MM.1S (cell line): Measurements from ENCODE around the gene APLP2.

Experiments used
- DNase-seq: peaks from one replicate; pipeline ENCODE4 v3.0.0-alpha.2; 2015
- H2AFZ ChIP-seq: fragments of 300-600 bp; sonication (generic); 2 replicates; pipeline ENCODE4 v1.6.0; 2016; ENCODE audit warnings: antibody characterized with exemption, low read length
- H3F3A ChIP-seq: fragments of 300-600 bp; sonication (generic); 2 replicates; pipeline ENCODE4 v1.6.1; 2016; ENCODE audit warnings: mild to moderate bottlenecking, antibody characterized with exemption, low read length, moderate library complexity, mixed read lengths; ENCODE audit not compliant: insufficient read depth
- H3K27ac ChIP-seq: fragments of 300-600 bp; sonication (generic); 2 replicates; pipeline ENCODE4 v1.5.1; 2016; ENCODE audit warnings: mild to moderate bottlenecking, low read length
- H3K27me3 ChIP-seq: fragments of 300-600 bp; sonication (generic); replicated peaks from 2 replicates; pipeline ENCODE4 v1.6.0; 2016; ENCODE audit warnings: low read length; ENCODE audit not compliant: insufficient read depth
- H3K36me3 ChIP-seq: fragments of 300-600 bp; sonication (generic); replicated peaks from 2 replicates; pipeline ENCODE4 v1.6.1; 2016; ENCODE audit warnings: mild to moderate bottlenecking, low read length, mixed read lengths; ENCODE audit not compliant: insufficient read depth
- H3K4me1 ChIP-seq: fragments of 300-600 bp; sonication (generic); 2 replicates; pipeline ENCODE4 v1.6.1; 2016; ENCODE audit warnings: low read length, mixed read lengths
- H3K4me2 ChIP-seq: fragments of 300-600 bp; sonication (generic); 2 replicates; pipeline ENCODE4 v1.6.0; 2016; ENCODE audit warnings: low read depth, low read length
- H3K4me3 ChIP-seq: fragments of 300-600 bp; sonication (generic); 2 replicates; pipeline ENCODE4 v1.5.1; 2016; ENCODE audit warnings: low read length, mixed read lengths
- H3K79me2 ChIP-seq: fragments of 300-600 bp; sonication (generic); 2 replicates; pipeline ENCODE4 v1.6.1; 2016; ENCODE audit warnings: mixed run types, low read length, mixed read lengths
- H3K9ac ChIP-seq: fragments of 300-600 bp; sonication (generic); 2 replicates; pipeline ENCODE4 v1.6.1; 2016; ENCODE audit warnings: low read length, mixed read lengths
- H3K9me2 ChIP-seq: fragments of 300-600 bp; sonication (generic); replicated peaks from 2 replicates; pipeline ENCODE4 v1.6.1; 2016; ENCODE audit warnings: mild to moderate bottlenecking, low read length, mixed read lengths; ENCODE audit not compliant: insufficient read depth
- H3K9me3 ChIP-seq: fragments of 300-600 bp; sonication (generic); replicated peaks from 2 replicates; pipeline ENCODE4 v1.6.1; 2016; ENCODE audit warnings: mild to moderate bottlenecking, low read length, mixed read lengths; ENCODE audit not compliant: insufficient read depth
- H4K20me1 ChIP-seq: fragments of 300-600 bp; sonication (generic); 2 replicates; pipeline ENCODE4 v1.6.1; 2016; ENCODE audit warnings: mild to moderate bottlenecking, low read length, moderate library complexity, mixed read lengths; ENCODE audit not compliant: insufficient read depth
- EZH2 ChIP-seq: fragments of 300-600 bp; sonication (generic); optimal IDR thresholded peaks from 2 replicates; pipeline ENCODE3; 2017; ENCODE audit warnings: low read depth, mild to moderate bottlenecking, antibody characterized with exemption, low read length, mixed read lengths
- EZH2phosphoT487 ChIP-seq: fragments of 300-600 bp; sonication (generic); IDR thresholded peaks from 2 replicates; pipeline ENCODE4 v1.6.1; 2018; ENCODE audit warnings: antibody characterized with exemption, low read length
- TF ChIP-seq, protein P1 (sequence below): fragments of 300-600 bp; sonication (generic); IDR thresholded peaks from 2 replicates; pipeline ENCODE4 v1.5.1; 2016; ENCODE audit warnings: antibody characterized with exemption, low read length, mixed read lengths

Gene APLP2

DNA sequence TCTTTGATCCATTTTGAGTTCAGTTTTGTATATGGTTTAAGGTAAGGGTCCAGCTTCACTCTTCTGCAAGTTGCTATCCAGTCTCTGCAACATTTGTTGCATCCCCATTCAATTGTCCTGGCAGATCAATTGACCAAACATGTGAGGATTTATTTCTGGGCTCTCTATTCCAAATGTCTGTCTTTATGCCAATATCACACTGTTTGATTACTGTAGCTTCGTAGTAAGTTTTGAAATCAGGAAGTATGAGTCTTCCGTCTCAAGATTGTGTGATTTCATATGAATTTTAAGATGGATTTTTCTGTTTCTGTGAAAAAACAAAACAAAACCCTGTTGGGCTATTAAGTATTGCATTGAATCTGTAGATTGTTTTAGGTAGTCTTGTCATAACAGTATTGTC is 17.0 kb downstream of the APLP2 start:
- DNase-seq: no peak
- no peaks in the 10 kb centered on the region for H3K27me3 ChIP-seq
- H3K4me1 ChIP-seq: no peaks in the 10 kb centered on the region

DNA sequence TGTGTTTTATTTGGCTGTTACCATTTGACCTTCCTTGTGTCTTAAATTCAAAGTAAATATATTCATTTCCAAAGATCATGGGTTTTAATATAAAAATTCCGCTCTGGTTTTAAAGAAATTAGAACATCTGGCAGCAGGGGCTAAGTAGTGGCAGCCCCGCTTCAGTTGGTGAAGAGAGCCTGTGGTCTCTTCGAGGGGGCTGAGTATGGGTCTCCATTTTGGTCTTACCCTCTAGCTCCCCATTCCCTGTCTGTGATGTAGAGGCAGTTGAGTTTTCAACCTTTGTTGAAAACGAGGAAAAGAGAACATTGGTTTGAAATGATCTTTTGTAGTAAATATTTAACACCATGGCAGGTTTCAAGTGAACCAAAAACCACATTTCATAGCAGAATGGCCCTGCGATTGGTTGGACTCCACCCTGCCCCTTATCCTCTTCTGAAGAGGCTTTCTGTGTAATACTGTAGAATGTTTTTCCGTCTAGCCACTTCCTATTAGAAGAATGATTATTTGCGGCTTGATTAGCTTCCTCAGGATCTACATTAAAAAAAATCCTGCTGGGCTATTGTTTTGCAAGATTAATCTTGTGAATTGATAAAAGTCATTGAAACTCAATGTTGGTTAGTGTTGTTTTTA is 17.7 kb downstream of the APLP2 start:
- no peaks in the 10 kb centered on the region for H3K9me2 ChIP-seq
- H3K36me3 ChIP-seq: no peaks in the 10 kb centered on the region
- no peaks in the 10 kb centered on the region for H3K4me1 ChIP-seq
- H3K27me3 ChIP-seq: no peaks in the 10 kb centered on the region
- no peaks in the 10 kb centered on the region for H3K79me2 ChIP-seq
- no peak overlapping the region for H3K4me3 ChIP-seq
- DNase-seq: no peak
- H4K20me1 ChIP-seq: no peaks in the 10 kb centered on the region
- no peak overlapping the region for H3K9ac ChIP-seq
- H3K27ac ChIP-seq: no peak overlapping the region
- no peaks in the 10 kb centered on the region for H3K9me3 ChIP-seq
- no peak overlapping the region for H3K4me2 ChIP-seq
- TF ChIP-seq EZH2phosphoT487 (no peak), EZH2 (no peak)
- TF ChIP-seq, protein P1, sequence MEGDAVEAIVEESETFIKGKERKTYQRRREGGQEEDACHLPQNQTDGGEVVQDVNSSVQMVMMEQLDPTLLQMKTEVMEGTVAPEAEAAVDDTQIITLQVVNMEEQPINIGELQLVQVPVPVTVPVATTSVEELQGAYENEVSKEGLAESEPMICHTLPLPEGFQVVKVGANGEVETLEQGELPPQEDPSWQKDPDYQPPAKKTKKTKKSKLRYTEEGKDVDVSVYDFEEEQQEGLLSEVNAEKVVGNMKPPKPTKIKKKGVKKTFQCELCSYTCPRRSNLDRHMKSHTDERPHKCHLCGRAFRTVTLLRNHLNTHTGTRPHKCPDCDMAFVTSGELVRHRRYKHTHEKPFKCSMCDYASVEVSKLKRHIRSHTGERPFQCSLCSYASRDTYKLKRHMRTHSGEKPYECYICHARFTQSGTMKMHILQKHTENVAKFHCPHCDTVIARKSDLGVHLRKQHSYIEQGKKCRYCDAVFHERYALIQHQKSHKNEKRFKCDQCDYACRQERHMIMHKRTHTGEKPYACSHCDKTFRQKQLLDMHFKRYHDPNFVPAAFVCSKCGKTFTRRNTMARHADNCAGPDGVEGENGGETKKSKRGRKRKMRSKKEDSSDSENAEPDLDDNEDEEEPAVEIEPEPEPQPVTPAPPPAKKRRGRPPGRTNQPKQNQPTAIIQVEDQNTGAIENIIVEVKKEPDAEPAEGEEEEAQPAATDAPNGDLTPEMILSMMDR: no peak
- H2AFZ ChIP-seq: no peak overlapping the region
- no peaks in the 10 kb centered on the region for H3F3A ChIP-seq

More for the DNA sequence above, 17.0 kb downstream of the APLP2 start:
- no peaks in the 10 kb centered on the region for H3K36me3 ChIP-seq
- H3K9me2 ChIP-seq: no peaks in the 10 kb centered on the region
- H4K20me1 ChIP-seq: no peaks in the 10 kb centered on the region
- H3K9ac ChIP-seq: no peak overlapping the region
- TF ChIP-seq, protein P1: no peak
- TF ChIP-seq EZH2: no peak
- no peak for TF ChIP-seq EZH2phosphoT487
- H3K27ac ChIP-seq: no peak overlapping the region
- no peak overlapping the region for H3K4me3 ChIP-seq
- H3K79me2 ChIP-seq: no peaks in the 10 kb centered on the region
- H3F3A ChIP-seq: no peaks in the 10 kb centered on the region
- H3K9me3 ChIP-seq: no peaks in the 10 kb centered on the region
- H3K4me2 ChIP-seq: no peak overlapping the region
- H2AFZ ChIP-seq: no peak overlapping the region

DNA sequence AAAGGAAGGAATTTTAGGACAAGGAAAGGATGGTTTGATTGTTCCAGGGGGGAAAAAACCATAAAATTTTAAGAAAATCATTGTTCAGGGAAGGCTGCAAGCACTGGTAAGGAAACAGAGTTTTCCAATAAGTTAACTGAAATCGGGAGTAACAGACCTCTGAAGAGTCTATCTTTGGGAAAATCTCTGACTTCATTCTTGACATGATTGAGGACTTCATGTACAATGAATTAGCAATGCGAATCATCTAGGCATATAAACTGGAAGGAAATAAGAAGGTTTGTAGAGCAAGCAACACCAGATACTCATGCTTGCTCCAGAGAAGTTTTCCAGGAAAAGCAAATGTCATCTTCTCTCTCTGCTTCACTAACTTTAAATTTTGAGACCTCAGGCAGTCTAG is 18.5 kb downstream of the APLP2 start:
- Histone ChIP-seq H3K27me3 (no peaks in the 10 kb centered on the region), H3K27ac (no peak overlapping the region), H3K4me2 (no peak overlapping the region), H4K20me1 (no peaks in the 10 kb centered on the region), H3K4me1 (no peaks in the 10 kb centered on the region), H3F3A (no peaks in the 10 kb centered on the region), H2AFZ (no peak overlapping the region), H3K4me3 (no peak overlapping the region), H3K9me2 (no peaks in the 10 kb centered on the region), H3K79me2 (no peaks in the 10 kb centered on the region), H3K36me3 (no peaks in the 10 kb centered on the region), H3K9me3 (no peaks in the 10 kb centered on the region), H3K9ac (no peak overlapping the region)
- DNase-seq: no peak
- TF ChIP-seq EZH2: no peak
- TF ChIP-seq EZH2phosphoT487: no peak
- TF ChIP-seq, protein P1: no peak
